Measurements from ENCODE around the gene CTCF.

- no peak for TF ChIP-seq CTCF (conservative IDR thresholded peaks at IDR 0.05 in 1 of 2, IDR thresholded peaks at IDR 0.05 in 1 of 2; ENCODE audit: low read depth in 1 of 2, low read length in 2 of 2)
- TF ChIP-seq EZH2 (IDR thresholded peaks at IDR 0.05; ENCODE audit: low read length, missing control alignments): no peak
Observed at GRCh38 chr16:67561824-67562525, 351 bp upstream of the CTCF start.
